SK-N-SH treated with all-trans-retinoic acid at 6 μM for 48 hours (cell line): Measurements from ENCODE around the gene CAMK2B.

ENCODE experiments used
- ARNTL ChIP-seq: fragments of 450-650 bp; formaldehyde crosslinking; IDR thresholded peaks from 2 replicates; pipeline ENCODE4 v1.5.0; 2020; ENCODE audit warnings: low read depth, mild to moderate bottlenecking, moderate library complexity, borderline replicate concordance
- BACH2 ChIP-seq: fragments of 250-450 bp; sonication (Bioruptor Pico); IDR thresholded peaks from 2 replicates; pipeline ENCODE4 v1.9.0; 2021; ENCODE audit warnings: mild to moderate bottlenecking, borderline replicate concordance
- CSDC2 ChIP-seq: fragments of 250-450 bp; sonication (Bioruptor Pico); IDR thresholded peaks from 2 replicates; pipeline ENCODE4 v1.5.0; 2020; ENCODE audit warnings: mild to moderate bottlenecking, moderate library complexity
- ESRRG ChIP-seq: fragments of 250-450 bp; sonication (Bioruptor Pico); IDR thresholded peaks from 2 replicates; pipeline ENCODE4 v1.6.1; 2021; ENCODE audit warnings: mild to moderate bottlenecking
- GLIS3 ChIP-seq: fragments of 250-450 bp; sonication (Bioruptor Pico); IDR thresholded peaks from 2 replicates; pipeline ENCODE4 v1.5.0; 2020; ENCODE audit warnings: mild to moderate bottlenecking, moderate library complexity
- OSR1 ChIP-seq: fragments of 250-450 bp; sonication (Bioruptor Pico); IDR thresholded peaks from 2 replicates; pipeline ENCODE4 v1.8.0; 2022; ENCODE audit warnings: moderate library complexity, mild to moderate bottlenecking, inconsistent platforms
- TCF4 ChIP-seq: fragments of 250-450 bp; sonication (Bioruptor Pico); IDR thresholded peaks from 2 replicates; pipeline ENCODE4 v1.8.0; 2021; ENCODE audit warnings: mild to moderate bottlenecking, moderate library complexity, borderline replicate concordance
- ZFP30 ChIP-seq: fragments of 450-650 bp; formaldehyde crosslinking; IDR thresholded peaks from 2 replicates; pipeline ENCODE4 v1.5.0; 2022; ENCODE audit warnings: mild to moderate bottlenecking, moderate library complexity
- ZNF70 ChIP-seq: fragments of 450-650 bp; formaldehyde crosslinking; IDR thresholded peaks from 2 replicates; pipeline ENCODE4 v1.5.0; 2020; ENCODE audit warnings: mild to moderate bottlenecking, moderate library complexity
- TF ChIP-seq, protein P1 (sequence below): fragments of 250-450 bp; sonication (Bioruptor Pico); IDR thresholded peaks from 2 replicates; pipeline ENCODE4 v1.8.0; 2020; ENCODE audit warnings: mild to moderate bottlenecking, moderate library complexity, borderline replicate concordance
- TF ChIP-seq, protein P2 (sequence below): fragments of 250-450 bp; sonication (Bioruptor Pico); IDR thresholded peaks from 2 replicates; pipeline ENCODE4 v1.8.0; 2021; ENCODE audit warnings: low read depth, mild to moderate bottlenecking, moderate library complexity, borderline replicate concordance
- TF ChIP-seq, protein P3 (sequence below): fragments of 250-450 bp; sonication (Bioruptor Pico); IDR thresholded peaks from 2 replicates; pipeline ENCODE4 v1.5.1; 2020; ENCODE audit warnings: low read depth, mild to moderate bottlenecking, moderate library complexity
- TF ChIP-seq, protein P4 (sequence below): fragments of 250-450 bp; sonication (Bioruptor Pico); IDR thresholded peaks from 2 replicates; pipeline ENCODE4 v1.5.0; 2020; ENCODE audit warnings: mild to moderate bottlenecking, moderate library complexity

DNA sequence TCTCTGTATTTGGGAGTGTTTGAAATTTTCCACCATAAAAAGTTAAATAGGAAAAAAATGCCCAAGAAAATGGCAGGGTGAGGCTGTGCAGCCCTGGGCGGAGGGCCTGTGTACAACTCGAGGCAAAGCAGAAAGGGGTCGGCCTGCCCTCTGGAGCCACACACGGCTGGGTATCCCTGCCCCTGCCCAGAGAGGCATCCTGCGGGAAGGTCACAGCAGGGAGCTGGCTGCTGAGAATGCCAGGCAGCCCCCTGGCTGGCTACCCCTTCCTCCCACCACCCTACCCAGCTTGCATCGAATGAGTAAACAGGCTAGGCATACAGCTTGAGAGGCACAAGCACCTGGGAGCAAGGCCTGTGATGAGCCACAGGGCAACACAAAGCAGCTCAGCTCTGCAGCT, 46.1 kb downstream of the CAMK2B start:
- TF ChIP-seq ZNF70 (CRISPR knock-in tag) (no peak), ZFP30 (CRISPR knock-in tag) (no peak), ARNTL (CRISPR knock-in tag) (no peak), ESRRG (CRISPR knock-in tag) (no peak), GLIS3 (CRISPR knock-in tag) (no peak), CSDC2 (CRISPR knock-in tag) (no peak), BACH2 (CRISPR knock-in tag) (no peak), TCF4 (no peak), OSR1 (CRISPR knock-in tag) (no peak)
- TF ChIP-seq, protein P1, sequence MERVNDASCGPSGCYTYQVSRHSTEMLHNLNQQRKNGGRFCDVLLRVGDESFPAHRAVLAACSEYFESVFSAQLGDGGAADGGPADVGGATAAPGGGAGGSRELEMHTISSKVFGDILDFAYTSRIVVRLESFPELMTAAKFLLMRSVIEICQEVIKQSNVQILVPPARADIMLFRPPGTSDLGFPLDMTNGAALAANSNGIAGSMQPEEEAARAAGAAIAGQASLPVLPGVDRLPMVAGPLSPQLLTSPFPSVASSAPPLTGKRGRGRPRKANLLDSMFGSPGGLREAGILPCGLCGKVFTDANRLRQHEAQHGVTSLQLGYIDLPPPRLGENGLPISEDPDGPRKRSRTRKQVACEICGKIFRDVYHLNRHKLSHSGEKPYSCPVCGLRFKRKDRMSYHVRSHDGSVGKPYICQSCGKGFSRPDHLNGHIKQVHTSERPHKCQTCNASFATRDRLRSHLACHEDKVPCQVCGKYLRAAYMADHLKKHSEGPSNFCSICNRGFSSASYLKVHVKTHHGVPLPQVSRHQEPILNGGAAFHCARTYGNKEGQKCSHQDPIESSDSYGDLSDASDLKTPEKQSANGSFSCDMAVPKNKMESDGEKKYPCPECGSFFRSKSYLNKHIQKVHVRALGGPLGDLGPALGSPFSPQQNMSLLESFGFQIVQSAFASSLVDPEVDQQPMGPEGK (CRISPR knock-in tag) = no peak
- TF ChIP-seq, protein P2, sequence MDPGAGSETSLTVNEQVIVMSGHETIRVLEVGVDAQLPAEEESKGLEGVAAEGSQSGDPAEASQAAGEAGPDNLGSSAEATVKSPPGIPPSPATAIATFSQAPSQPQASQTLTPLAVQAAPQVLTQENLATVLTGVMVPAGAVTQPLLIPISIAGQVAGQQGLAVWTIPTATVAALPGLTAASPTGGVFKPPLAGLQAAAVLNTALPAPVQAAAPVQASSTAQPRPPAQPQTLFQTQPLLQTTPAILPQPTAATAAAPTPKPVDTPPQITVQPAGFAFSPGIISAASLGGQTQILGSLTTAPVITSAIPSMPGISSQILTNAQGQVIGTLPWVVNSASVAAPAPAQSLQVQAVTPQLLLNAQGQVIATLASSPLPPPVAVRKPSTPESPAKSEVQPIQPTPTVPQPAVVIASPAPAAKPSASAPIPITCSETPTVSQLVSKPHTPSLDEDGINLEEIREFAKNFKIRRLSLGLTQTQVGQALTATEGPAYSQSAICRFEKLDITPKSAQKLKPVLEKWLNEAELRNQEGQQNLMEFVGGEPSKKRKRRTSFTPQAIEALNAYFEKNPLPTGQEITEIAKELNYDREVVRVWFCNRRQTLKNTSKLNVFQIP (CRISPR knock-in tag) = no peak
- TF ChIP-seq, protein P3, sequence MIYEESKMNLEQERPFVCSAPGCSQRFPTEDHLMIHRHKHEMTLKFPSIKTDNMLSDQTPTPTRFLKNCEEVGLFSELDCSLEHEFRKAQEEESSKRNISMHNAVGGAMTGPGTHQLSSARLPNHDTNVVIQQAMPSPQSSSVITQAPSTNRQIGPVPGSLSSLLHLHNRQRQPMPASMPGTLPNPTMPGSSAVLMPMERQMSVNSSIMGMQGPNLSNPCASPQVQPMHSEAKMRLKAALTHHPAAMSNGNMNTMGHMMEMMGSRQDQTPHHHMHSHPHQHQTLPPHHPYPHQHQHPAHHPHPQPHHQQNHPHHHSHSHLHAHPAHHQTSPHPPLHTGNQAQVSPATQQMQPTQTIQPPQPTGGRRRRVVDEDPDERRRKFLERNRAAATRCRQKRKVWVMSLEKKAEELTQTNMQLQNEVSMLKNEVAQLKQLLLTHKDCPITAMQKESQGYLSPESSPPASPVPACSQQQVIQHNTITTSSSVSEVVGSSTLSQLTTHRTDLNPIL (CRISPR knock-in tag) = no peak
- TF ChIP-seq, protein P4, sequence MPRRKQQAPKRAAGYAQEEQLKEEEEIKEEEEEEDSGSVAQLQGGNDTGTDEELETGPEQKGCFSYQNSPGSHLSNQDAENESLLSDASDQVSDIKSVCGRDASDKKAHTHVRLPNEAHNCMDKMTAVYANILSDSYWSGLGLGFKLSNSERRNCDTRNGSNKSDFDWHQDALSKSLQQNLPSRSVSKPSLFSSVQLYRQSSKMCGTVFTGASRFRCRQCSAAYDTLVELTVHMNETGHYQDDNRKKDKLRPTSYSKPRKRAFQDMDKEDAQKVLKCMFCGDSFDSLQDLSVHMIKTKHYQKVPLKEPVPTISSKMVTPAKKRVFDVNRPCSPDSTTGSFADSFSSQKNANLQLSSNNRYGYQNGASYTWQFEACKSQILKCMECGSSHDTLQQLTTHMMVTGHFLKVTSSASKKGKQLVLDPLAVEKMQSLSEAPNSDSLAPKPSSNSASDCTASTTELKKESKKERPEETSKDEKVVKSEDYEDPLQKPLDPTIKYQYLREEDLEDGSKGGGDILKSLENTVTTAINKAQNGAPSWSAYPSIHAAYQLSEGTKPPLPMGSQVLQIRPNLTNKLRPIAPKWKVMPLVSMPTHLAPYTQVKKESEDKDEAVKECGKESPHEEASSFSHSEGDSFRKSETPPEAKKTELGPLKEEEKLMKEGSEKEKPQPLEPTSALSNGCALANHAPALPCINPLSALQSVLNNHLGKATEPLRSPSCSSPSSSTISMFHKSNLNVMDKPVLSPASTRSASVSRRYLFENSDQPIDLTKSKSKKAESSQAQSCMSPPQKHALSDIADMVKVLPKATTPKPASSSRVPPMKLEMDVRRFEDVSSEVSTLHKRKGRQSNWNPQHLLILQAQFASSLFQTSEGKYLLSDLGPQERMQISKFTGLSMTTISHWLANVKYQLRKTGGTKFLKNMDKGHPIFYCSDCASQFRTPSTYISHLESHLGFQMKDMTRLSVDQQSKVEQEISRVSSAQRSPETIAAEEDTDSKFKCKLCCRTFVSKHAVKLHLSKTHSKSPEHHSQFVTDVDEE (CRISPR knock-in tag) = no peak
